ENCODE results near the gene CEP135.

Gene CEP135

DNA sequence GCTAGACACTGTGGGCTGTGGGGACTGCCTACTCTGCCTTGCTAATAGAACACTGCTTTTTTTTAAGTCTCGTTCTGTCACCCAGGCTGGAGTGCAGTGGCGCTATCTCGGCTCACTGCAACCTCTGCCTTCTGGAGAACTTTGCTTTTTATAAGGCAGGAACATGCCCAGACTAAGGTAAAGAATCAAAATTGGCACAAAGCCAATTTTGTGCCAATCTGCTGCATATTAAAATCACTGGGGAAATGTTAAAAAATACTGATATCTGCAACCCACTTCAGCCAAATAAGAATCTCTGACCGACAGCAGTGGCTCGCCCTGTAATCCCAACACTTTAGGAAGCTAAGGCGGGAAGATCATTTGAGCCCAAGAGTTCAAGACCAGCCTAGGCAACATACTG, 36.5 kb upstream of the CEP135 start:
- Histone ChIP-seq H4K91ac (ENCODE audit: low read depth, low read length) (no peak overlapping the region), H4K8ac (ENCODE audit: low read depth, low read length) (no peak overlapping the region), H2BK12ac (ENCODE audit: low read length) (no peak overlapping the region), H3K9ac (ENCODE audit: low read length) (no peak overlapping the region), H3K14ac (ENCODE audit: low read length) (no peak overlapping the region), H2AFZ (ENCODE audit: insufficient read depth, low read length, poor library complexity) (no peak overlapping the region), H2AK5ac (ENCODE audit: low read length) (no peak overlapping the region), H3K79me1 (ENCODE audit: low read length) (no peaks in the 10 kb centered on the region), H3K4me1 (ENCODE audit: control insufficient read depth in 1 of 2, insufficient read depth in 2 of 2, low read length in 2 of 2) (no peaks in the 10 kb centered on the region), H2BK120ac (ENCODE audit: insufficient read depth, low read length, poor library complexity) (no peak overlapping the region), H3K4me2 (ENCODE audit: low read length) (no peak overlapping the region), H3K9me3 (ENCODE audit: insufficient read depth, low read depth, low read length) (no peaks in the 10 kb centered on the region), H3K18ac (ENCODE audit: low read length) (no peak overlapping the region), H3K36me3 (ENCODE audit: control insufficient read depth in 1 of 2, insufficient read depth in 2 of 2, low read length in 2 of 2) (no peaks in the 10 kb centered on the region), H3K23ac (ENCODE audit: low read length) (no peak overlapping the region), H3K27me3 (ENCODE audit: insufficient read depth, low read length) (no peaks in the 10 kb centered on the region), H4K12ac (ENCODE audit: low read depth, low read length) (no peak overlapping the region), H3K4me3 (ENCODE audit: low read depth, low read length) (no peak overlapping the region), H2BK5ac (ENCODE audit: low read depth, low read length, poor library complexity) (no peak overlapping the region), H3K27ac (ENCODE audit: low read depth, low read length) (no peak overlapping the region), H3K4ac (ENCODE audit: low read depth, low read length) (no peak overlapping the region), H3K79me2 (ENCODE audit: control insufficient read depth, insufficient read depth, low read length, poor library complexity) (no peaks in the 10 kb centered on the region)
- no peak for DNase-seq
- WGBS (ENCODE audit: extremely low coverage, insufficient coverage, insufficient read length): no CpG with 5 or more reads among the region's 6 CpGs

DNA sequence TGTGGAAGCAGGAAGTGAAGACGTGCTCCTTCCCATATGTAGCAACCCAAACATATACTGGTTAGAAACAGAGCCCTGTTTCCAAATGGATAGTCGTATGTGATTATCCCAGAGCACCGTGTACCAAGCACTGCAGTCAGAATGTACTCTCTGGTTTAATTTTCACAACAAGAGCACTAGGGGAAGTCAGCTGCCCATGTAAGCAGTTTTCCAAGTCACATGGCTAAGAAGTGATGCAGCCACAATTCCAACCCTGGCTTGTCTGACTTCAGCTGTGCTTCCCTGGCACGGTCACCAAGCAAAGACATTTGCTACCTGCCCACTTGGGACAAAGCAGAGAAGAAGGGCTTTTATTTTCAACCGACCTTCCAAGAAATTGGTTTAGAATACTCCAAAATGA, 28.2 kb upstream of the CEP135 start:
- H2AK5ac ChIP-seq (ENCODE audit: low read length): no peak overlapping the region
- no peak overlapping the region for H4K8ac ChIP-seq (ENCODE audit: low read depth, low read length)
- no peak overlapping the region for H3K18ac ChIP-seq (ENCODE audit: low read length)
- H2AFZ ChIP-seq (ENCODE audit: insufficient read depth, low read length, poor library complexity): no peak overlapping the region
- no peak overlapping the region for H3K4ac ChIP-seq (ENCODE audit: low read depth, low read length)
- no peaks in the 10 kb centered on the region for H3K79me2 ChIP-seq (ENCODE audit: control insufficient read depth, insufficient read depth, low read length, poor library complexity)
- H3K4me2 ChIP-seq (ENCODE audit: low read length): no peak overlapping the region
- no peak overlapping the region for H4K12ac ChIP-seq (ENCODE audit: low read depth, low read length)
- no peak overlapping the region for H3K14ac ChIP-seq (ENCODE audit: low read length)
- H3K4me3 ChIP-seq (ENCODE audit: low read depth, low read length): no peak overlapping the region
- no peaks in the 10 kb centered on the region for H3K4me1 ChIP-seq (ENCODE audit: control insufficient read depth in 1 of 2, insufficient read depth in 2 of 2, low read length in 2 of 2)
- DNase-seq: no peak
- no peak overlapping the region for H3K27ac ChIP-seq (ENCODE audit: low read depth, low read length)
- no peaks in the 10 kb centered on the region for H3K36me3 ChIP-seq (ENCODE audit: control insufficient read depth in 1 of 2, insufficient read depth in 2 of 2, low read length in 2 of 2)
- H3K9ac ChIP-seq (ENCODE audit: low read length): no peak overlapping the region
- H3K79me1 ChIP-seq (ENCODE audit: low read length): no peaks in the 10 kb centered on the region
- H2BK5ac ChIP-seq (ENCODE audit: low read depth, low read length, poor library complexity): no peak overlapping the region
- no peak overlapping the region for H4K91ac ChIP-seq (ENCODE audit: low read depth, low read length)
- no peaks in the 10 kb centered on the region for H3K27me3 ChIP-seq (ENCODE audit: insufficient read depth, low read length)
- H3K23ac ChIP-seq (ENCODE audit: low read length): no peak overlapping the region
- H3K9me3 ChIP-seq (ENCODE audit: insufficient read depth, low read depth, low read length): peaks cover 2% of the 10 kb centered on the region
- no CpG with 5 or more reads among the region's 5 CpGs for WGBS (ENCODE audit: extremely low coverage, insufficient coverage, insufficient read length)
- H2BK120ac ChIP-seq (ENCODE audit: insufficient read depth, low read length, poor library complexity): no peak overlapping the region
- no peak overlapping the region for H2BK12ac ChIP-seq (ENCODE audit: low read length)

- Histone ChIP-seq H3K4me1 (ENCODE audit: control insufficient read depth in 1 of 2, insufficient read depth in 2 of 2, low read length in 2 of 2) (no peaks in the 10 kb centered on the region), H3K4me2 (ENCODE audit: low read length) (no peak overlapping the region), H3K14ac (ENCODE audit: low read length) (no peak overlapping the region), H4K91ac (ENCODE audit: low read depth, low read length) (no peak overlapping the region), H4K8ac (ENCODE audit: low read depth, low read length) (no peak overlapping the region), H3K79me2 (ENCODE audit: control insufficient read depth, insufficient read depth, low read length, poor library complexity) (no peaks in the 10 kb centered on the region), H4K12ac (ENCODE audit: low read depth, low read length) (no peak overlapping the region), H3K4me3 (ENCODE audit: low read depth, low read length) (no peak overlapping the region), H3K27me3 (ENCODE audit: insufficient read depth, low read length) (no peaks in the 10 kb centered on the region), H3K18ac (ENCODE audit: low read length) (no peak overlapping the region), H2BK5ac (ENCODE audit: low read depth, low read length, poor library complexity) (no peak overlapping the region), H2AK5ac (ENCODE audit: low read length) (no peak overlapping the region), H3K4ac (ENCODE audit: low read depth, low read length) (no peak overlapping the region), H3K79me1 (ENCODE audit: low read length) (no peaks in the 10 kb centered on the region), H3K23ac (ENCODE audit: low read length) (no peak overlapping the region), H2BK12ac (ENCODE audit: low read length) (no peak overlapping the region), H3K9ac (ENCODE audit: low read length) (no peak overlapping the region), H3K36me3 (ENCODE audit: control insufficient read depth in 1 of 2, insufficient read depth in 2 of 2, low read length in 2 of 2) (no peaks in the 10 kb centered on the region), H2AFZ (ENCODE audit: insufficient read depth, low read length, poor library complexity) (no peak overlapping the region), H3K27ac (ENCODE audit: low read depth, low read length) (no peak overlapping the region), H3K9me3 (ENCODE audit: insufficient read depth, low read depth, low read length) (peaks cover 2% of the 10 kb centered on the region), H2BK120ac (ENCODE audit: insufficient read depth, low read length, poor library complexity) (no peak overlapping the region)
- no peak for DNase-seq
- no CpG with 5 or more reads among the region's 3 CpGs for WGBS (ENCODE audit: extremely low coverage, insufficient coverage, insufficient read length)
Observed at GRCh38 chr4:55921093-55921492, 27.7 kb upstream of the CEP135 start.

GRCh38 chr4:55925241-55925640, 23.5 kb upstream of the CEP135 start:
- H2BK12ac ChIP-seq (ENCODE audit: low read length): no peak overlapping the region
- H3K27ac ChIP-seq (ENCODE audit: low read depth, low read length): no peak overlapping the region
- H2BK5ac ChIP-seq (ENCODE audit: low read depth, low read length, poor library complexity): no peak overlapping the region
- H3K18ac ChIP-seq (ENCODE audit: low read length): no peak overlapping the region
- peaks cover 0 to 2% of the 10 kb centered on the region in 2 experiments for H3K4me1 ChIP-seq (ENCODE audit: control insufficient read depth in 1 of 2, insufficient read depth in 2 of 2, low read length in 2 of 2)
- H4K8ac ChIP-seq (ENCODE audit: low read depth, low read length): no peak overlapping the region
- no peak overlapping the region for H4K12ac ChIP-seq (ENCODE audit: low read depth, low read length)
- no CpG with 5 or more reads among the region's 4 CpGs for WGBS (ENCODE audit: extremely low coverage, insufficient coverage, insufficient read length)
- no peak overlapping the region for H3K4me2 ChIP-seq (ENCODE audit: low read length)
- H3K36me3 ChIP-seq (ENCODE audit: control insufficient read depth in 1 of 2, insufficient read depth in 2 of 2, low read length in 2 of 2): no peaks in the 10 kb centered on the region
- no peak overlapping the region for H2AK5ac ChIP-seq (ENCODE audit: low read length)
- no peak overlapping the region for H2BK120ac ChIP-seq (ENCODE audit: insufficient read depth, low read length, poor library complexity)
- peaks cover 2% of the 10 kb centered on the region for H3K9me3 ChIP-seq (ENCODE audit: insufficient read depth, low read depth, low read length)
- no peak overlapping the region for H2AFZ ChIP-seq (ENCODE audit: insufficient read depth, low read length, poor library complexity)
- H3K23ac ChIP-seq (ENCODE audit: low read length): no peak overlapping the region
- no peaks in the 10 kb centered on the region for H3K79me1 ChIP-seq (ENCODE audit: low read length)
- no peak overlapping the region for H3K14ac ChIP-seq (ENCODE audit: low read length)
- no peak overlapping the region for H4K91ac ChIP-seq (ENCODE audit: low read depth, low read length)
- no peak overlapping the region for H3K9ac ChIP-seq (ENCODE audit: low read length)
- H3K79me2 ChIP-seq (ENCODE audit: control insufficient read depth, insufficient read depth, low read length, poor library complexity): no peaks in the 10 kb centered on the region
- H3K27me3 ChIP-seq (ENCODE audit: insufficient read depth, low read length): no peaks in the 10 kb centered on the region
- no peak for DNase-seq
- H3K4me3 ChIP-seq (ENCODE audit: low read depth, low read length): no peak overlapping the region
- no peak overlapping the region for H3K4ac ChIP-seq (ENCODE audit: low read depth, low read length)

Measured in trophoblast cell (in vitro differentiated cells and primary cell).